ENCODE measurements around the gene SERPINA5.

DNA sequence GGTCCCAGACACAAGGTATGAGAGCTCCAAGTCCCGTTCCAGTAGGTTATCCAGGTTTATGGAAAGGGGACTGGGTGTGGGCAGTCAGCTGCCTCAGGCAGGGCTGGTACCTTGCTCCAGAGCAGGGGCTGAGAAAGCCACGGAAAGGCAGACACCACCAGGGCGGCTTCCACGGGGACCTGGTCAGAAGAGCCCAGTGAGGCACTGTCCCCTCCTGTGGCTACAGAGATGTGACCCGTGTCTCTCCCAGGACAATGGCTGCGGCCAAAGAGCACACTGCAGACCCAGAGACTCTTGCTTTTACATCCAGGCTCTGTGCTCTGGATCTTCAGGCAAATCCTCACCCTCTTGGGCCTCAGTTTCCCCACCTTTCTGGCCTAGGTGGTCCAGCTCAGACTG, 11.2 kb upstream of the SERPINA5 start:
- TF ChIP-seq, protein P1, sequence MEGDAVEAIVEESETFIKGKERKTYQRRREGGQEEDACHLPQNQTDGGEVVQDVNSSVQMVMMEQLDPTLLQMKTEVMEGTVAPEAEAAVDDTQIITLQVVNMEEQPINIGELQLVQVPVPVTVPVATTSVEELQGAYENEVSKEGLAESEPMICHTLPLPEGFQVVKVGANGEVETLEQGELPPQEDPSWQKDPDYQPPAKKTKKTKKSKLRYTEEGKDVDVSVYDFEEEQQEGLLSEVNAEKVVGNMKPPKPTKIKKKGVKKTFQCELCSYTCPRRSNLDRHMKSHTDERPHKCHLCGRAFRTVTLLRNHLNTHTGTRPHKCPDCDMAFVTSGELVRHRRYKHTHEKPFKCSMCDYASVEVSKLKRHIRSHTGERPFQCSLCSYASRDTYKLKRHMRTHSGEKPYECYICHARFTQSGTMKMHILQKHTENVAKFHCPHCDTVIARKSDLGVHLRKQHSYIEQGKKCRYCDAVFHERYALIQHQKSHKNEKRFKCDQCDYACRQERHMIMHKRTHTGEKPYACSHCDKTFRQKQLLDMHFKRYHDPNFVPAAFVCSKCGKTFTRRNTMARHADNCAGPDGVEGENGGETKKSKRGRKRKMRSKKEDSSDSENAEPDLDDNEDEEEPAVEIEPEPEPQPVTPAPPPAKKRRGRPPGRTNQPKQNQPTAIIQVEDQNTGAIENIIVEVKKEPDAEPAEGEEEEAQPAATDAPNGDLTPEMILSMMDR (IDR thresholded peaks at IDR 0.05), result no peak
- TF ChIP-seq NFYB (CRISPR knock-in tag; conservative IDR thresholded peaks at IDR 0.05; ENCODE audit: low read depth), result no peak
- no peak for TF ChIP-seq NR3C1 (CRISPR knock-in tag; conservative IDR thresholded peaks at IDR 0.05; ENCODE audit: low read depth)
- TF ChIP-seq E2F1 (CRISPR knock-in tag; IDR thresholded peaks at IDR 0.05), result no peak
- no peak for TF ChIP-seq ZBTB21 (CRISPR knock-in tag; IDR thresholded peaks at IDR 0.05; ENCODE audit: borderline replicate concordance)
- no peak for TF ChIP-seq SMAD4 (CRISPR knock-in tag; IDR thresholded peaks at IDR 0.05)
- TF ChIP-seq GABPB1 (CRISPR knock-in tag; IDR thresholded peaks at IDR 0.05), result no peak
- no peak for TF ChIP-seq TEAD4 (CRISPR knock-in tag; IDR thresholded peaks at IDR 0.05)
- TF ChIP-seq, protein P2, sequence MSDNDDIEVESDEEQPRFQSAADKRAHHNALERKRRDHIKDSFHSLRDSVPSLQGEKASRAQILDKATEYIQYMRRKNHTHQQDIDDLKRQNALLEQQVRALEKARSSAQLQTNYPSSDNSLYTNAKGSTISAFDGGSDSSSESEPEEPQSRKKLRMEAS (CRISPR knock-in tag; IDR thresholded peaks at IDR 0.05), result no peak

All from WTC11 (cell line).